ENCODE data around the gene WLS. TPM values are rescaled to one million over a fixed set of nuclear protein-coding genes. Genes with fewer than 3 reads are reported as not detected.

The WLS gene
- polyA plus RNA-seq, 1 experiment, result 28.4 TPM

DNA sequence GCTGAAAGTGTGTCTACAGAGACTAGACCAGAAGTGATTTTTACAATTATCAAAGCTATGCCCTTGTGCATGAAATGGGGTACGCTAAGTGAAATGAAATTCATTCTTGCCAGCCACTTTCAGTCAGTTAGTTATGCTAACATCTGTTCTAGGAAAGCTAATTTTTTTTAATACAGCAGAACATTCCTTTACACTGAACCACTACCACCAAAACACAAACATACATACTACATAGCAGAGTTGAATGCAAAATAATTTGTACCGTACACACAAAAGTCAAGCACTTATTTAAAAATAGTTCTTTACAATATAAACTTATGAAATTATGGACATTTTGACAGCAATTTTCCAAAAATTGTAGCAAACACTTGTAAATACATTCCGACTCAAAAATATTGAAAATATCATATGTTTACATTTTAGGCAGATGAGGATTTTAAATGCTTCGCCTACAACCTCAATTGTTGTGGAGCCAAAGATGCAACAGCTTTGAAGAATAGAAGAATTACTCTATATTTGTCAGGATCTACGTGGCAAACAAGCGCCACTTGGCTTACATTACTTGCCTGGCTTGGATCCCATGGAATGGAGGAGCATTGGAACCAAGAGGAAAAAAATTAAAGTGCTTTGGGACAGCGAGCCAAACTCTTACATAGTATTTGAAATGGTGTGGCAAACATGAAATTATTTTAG lies 30.6 kb downstream of the WLS start:
- no peaks in the 10 kb centered on the region for H3K36me3 ChIP-seq (ENCODE audit: control insufficient read depth, insufficient read depth, low read length)
- ChIA-PET POLR2A (interaction anchor here (1.2 kb wide), 1 partner anchor 27 kb away, joined by 4 read pairs; no protein-coding TSS in a partner anchor), CTCF (interaction anchor here (0.6 to 0.9 kb wide), 3 partner anchors 82 to 304 kb away, joined by 3 to 4 read pairs (median 3); no protein-coding TSS in a partner anchor)
- no peaks in the 10 kb centered on the region for H3K27me3 ChIP-seq (ENCODE audit: control insufficient read depth, insufficient read depth, low read length)
- H3K4me3 ChIP-seq (ENCODE audit: low read depth, low read length), result no peak overlapping the region
- TF ChIP-seq, protein P1, sequence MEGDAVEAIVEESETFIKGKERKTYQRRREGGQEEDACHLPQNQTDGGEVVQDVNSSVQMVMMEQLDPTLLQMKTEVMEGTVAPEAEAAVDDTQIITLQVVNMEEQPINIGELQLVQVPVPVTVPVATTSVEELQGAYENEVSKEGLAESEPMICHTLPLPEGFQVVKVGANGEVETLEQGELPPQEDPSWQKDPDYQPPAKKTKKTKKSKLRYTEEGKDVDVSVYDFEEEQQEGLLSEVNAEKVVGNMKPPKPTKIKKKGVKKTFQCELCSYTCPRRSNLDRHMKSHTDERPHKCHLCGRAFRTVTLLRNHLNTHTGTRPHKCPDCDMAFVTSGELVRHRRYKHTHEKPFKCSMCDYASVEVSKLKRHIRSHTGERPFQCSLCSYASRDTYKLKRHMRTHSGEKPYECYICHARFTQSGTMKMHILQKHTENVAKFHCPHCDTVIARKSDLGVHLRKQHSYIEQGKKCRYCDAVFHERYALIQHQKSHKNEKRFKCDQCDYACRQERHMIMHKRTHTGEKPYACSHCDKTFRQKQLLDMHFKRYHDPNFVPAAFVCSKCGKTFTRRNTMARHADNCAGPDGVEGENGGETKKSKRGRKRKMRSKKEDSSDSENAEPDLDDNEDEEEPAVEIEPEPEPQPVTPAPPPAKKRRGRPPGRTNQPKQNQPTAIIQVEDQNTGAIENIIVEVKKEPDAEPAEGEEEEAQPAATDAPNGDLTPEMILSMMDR (IDR thresholded peaks at IDR 0.05; ENCODE audit: insufficient read depth, low read depth, low read length), result no peak
- no peak for DNase-seq (ENCODE audit: low read depth)

DNA sequence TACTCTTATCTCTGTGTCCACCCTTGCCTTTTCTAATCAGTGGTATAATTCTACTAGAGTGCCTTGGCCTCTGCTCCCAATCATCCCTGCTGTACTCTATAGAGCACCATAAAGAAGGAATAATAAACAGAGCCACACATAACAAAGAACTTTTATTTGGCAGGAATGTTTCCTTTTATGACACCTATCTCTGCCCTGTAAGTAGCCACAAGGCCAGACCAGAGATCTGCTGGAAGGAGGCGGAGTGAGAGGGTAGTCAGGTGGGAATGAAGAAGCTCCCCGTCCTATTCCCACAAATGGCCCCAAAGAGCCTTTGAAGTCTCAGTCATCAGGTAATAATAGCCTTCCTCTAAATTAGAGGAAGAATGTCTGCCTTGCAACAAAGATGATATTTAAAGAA lies 32.7 kb downstream of the WLS start:
- ChIA-PET POLR2A (no interaction called here), CTCF (interaction anchor here (0.5 to 0.7 kb wide), 2 partner anchors 16 to 341 kb away, joined by 3 to 5 read pairs; no protein-coding TSS in a partner anchor)
- DNase-seq (ENCODE audit: low read depth), result no peak
- H3K36me3 ChIP-seq (ENCODE audit: control insufficient read depth, insufficient read depth, low read length), result no peaks in the 10 kb centered on the region
- no peaks in the 10 kb centered on the region for H3K27me3 ChIP-seq (ENCODE audit: control insufficient read depth, insufficient read depth, low read length)
- H3K4me3 ChIP-seq (ENCODE audit: low read depth, low read length), result no peak overlapping the region
- TF ChIP-seq, protein P1 (IDR thresholded peaks at IDR 0.05; ENCODE audit: insufficient read depth, low read depth, low read length), result no peak

DNA sequence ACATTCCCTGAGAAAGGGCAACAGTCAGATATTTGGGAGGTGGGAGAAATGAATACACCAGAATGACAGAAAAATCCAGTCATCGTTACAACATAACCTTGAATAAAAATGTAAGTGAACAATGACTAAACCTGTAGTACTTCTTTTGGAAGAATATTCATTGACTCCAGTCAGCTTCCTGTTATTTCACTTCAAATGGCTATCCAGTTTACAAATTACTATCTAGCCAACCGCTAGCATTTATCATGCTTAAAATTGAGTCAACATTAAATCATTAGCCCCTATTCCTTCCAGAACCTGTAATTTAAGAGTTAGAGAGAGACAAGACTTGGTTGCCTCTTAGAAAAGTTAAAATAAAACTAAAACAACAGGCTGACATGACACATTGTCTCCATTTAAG lies 33.6 kb downstream of the WLS start:
- POLR2A ChIA-PET, result interaction anchor here (0.5 kb wide), 1 partner anchor 33 kb away, joined by 3 read pairs; no protein-coding TSS in a partner anchor
- no peak overlapping the region for H3K4me3 ChIP-seq (ENCODE audit: low read depth, low read length)
- DNase-seq (ENCODE audit: low read depth), result no peak
- CTCF ChIA-PET, result interaction anchor here (0.6 to 0.9 kb wide), 2 partner anchors 13 to 273 kb away, joined by 3 to 5 read pairs; no protein-coding TSS in a partner anchor
- TF ChIP-seq, protein P1 (IDR thresholded peaks at IDR 0.05; ENCODE audit: insufficient read depth, low read depth, low read length), result no peak
- no peaks in the 10 kb centered on the region for H3K27me3 ChIP-seq (ENCODE audit: control insufficient read depth, insufficient read depth, low read length)
- no peaks in the 10 kb centered on the region for H3K36me3 ChIP-seq (ENCODE audit: control insufficient read depth, insufficient read depth, low read length)

DNA sequence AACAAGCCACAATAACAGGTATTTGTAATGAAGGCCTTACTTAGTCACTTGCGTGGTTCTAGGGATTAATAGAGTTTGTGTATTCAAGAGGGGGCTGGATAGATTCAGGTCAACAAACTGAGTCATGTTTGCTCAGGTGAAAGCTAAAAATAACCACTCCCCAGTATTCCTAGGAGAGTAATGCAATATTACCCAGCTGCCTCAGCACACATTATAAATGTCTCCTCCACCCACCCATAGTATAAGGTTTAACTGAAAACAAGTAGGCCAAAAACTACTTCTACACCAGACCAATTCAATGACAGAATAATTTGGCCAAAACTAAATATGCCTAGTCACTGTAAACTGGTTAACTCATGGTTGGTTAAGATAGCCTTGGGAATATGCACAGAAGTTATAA lies 34.4 kb downstream of the WLS start:
- Histone ChIP-seq H3K27me3 (ENCODE audit: control insufficient read depth, insufficient read depth, low read length) (no peaks in the 10 kb centered on the region), H3K36me3 (ENCODE audit: control insufficient read depth, insufficient read depth, low read length) (no peaks in the 10 kb centered on the region), H3K4me3 (ENCODE audit: low read depth, low read length) (no peak overlapping the region)
- TF ChIP-seq, protein P1 (IDR thresholded peaks at IDR 0.05; ENCODE audit: insufficient read depth, low read depth, low read length), result no peak
- CTCF ChIA-PET, result interaction anchor here (0.6 to 1.3 kb wide), 3 partner anchors 9 to 274 kb away, joined by 3 to 5 read pairs (median 3); no protein-coding TSS in a partner anchor
- POLR2A ChIA-PET, result interaction anchor here (0.5 to 0.7 kb wide), 2 partner anchors 32 to 157 kb away, joined by 3 to 4 read pairs; no protein-coding TSS in a partner anchor
- no peak for DNase-seq (ENCODE audit: low read depth)

DNA sequence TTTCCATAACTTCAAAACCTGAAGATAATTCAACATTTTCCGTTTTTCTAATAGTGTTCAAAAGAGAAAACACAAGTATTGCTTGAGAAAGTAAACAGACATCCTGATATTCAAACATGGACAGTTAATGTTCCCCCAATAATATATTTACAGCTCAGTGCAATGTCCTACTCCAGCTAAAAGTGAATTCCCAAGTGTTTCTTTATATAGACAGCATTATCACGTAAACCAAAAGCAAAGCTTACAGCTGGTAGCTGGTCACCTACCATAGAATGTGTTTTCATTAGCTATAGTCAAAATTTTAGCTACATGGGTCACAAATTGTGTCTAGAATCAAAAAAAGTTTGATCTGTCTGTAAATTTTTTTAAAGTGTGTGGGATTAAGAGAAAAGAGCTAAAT lies 34.9 kb downstream of the WLS start:
- H3K36me3 ChIP-seq (ENCODE audit: control insufficient read depth, insufficient read depth, low read length), result no peaks in the 10 kb centered on the region
- CTCF ChIA-PET, result interaction anchor here (1.3 kb wide), 1 partner anchor 10 kb away, joined by 3 read pairs; no protein-coding TSS in a partner anchor
- TF ChIP-seq, protein P1 (IDR thresholded peaks at IDR 0.05; ENCODE audit: insufficient read depth, low read depth, low read length), result no peak
- no peak for DNase-seq (ENCODE audit: low read depth)
- H3K27me3 ChIP-seq (ENCODE audit: control insufficient read depth, insufficient read depth, low read length), result no peaks in the 10 kb centered on the region
- no peak overlapping the region for H3K4me3 ChIP-seq (ENCODE audit: low read depth, low read length)
- POLR2A ChIA-PET, result interaction anchor here (0.7 kb wide), 1 partner anchor 158 kb away, joined by 4 read pairs; no protein-coding TSS in a partner anchor

Data from BJ (cell line).